Activated CD8-positive, alpha-beta T cell treated with anti-CD3 and anti-CD28 coated beads for 36 hours (primary cell): ENCODE results near the gene TCN1. TPM values are rescaled to one million over a fixed set of nuclear protein-coding genes. Genes with fewer than 3 reads are reported as not detected.

ENCODE experiments used
- ATAC-seq: fragments of 200-7000 bp; cut with Tn5 transposase; one replicate; pipeline ENCODE4 v1.10.0; 2021; ENCODE audit warnings: mild to moderate bottlenecking, moderate library complexity
- CTCF ChIA-PET: fragments of 350-600 bp; sonication (Branson Sonifier 250); formaldehyde crosslinking; loops from one replicate; lab custom pipeline; 2021; ENCODE audit warnings: antibody characterized with exemption; lab: Charles Lee
- POLR2A ChIA-PET: fragments of 350-600 bp; sonication (Branson Sonifier 250); formaldehyde crosslinking; loops from one replicate; lab custom pipeline; 2021; ENCODE audit warnings: antibody characterized with exemption; lab: Charles Lee
- DNase-seq: peaks from one replicate; pipeline ENCODE4 v3.0.0-alpha.2; 2020
- H3K27ac Mint-ChIP-seq: one replicate; pipeline ENCODE4 v1.8.0; 2021; ENCODE audit warnings: mild to moderate bottlenecking, mixed read lengths
- H3K27me3 Mint-ChIP-seq: one replicate; pipeline ENCODE4 v1.8.0; 2021; ENCODE audit warnings: mixed read lengths
- H3K36me3 Mint-ChIP-seq: one replicate; pipeline ENCODE4 v1.8.0; 2021; ENCODE audit warnings: low read depth, mixed read lengths
- H3K4me1 Mint-ChIP-seq: one replicate; pipeline ENCODE4 v1.8.0; 2021; ENCODE audit warnings: low read depth, mixed read lengths
- H3K4me3 Mint-ChIP-seq: one replicate; pipeline ENCODE4 v1.8.0; 2021; ENCODE audit warnings: mild to moderate bottlenecking, moderate library complexity, mixed read lengths
- H3K9me3 Mint-ChIP-seq: one replicate; pipeline ENCODE4 v1.8.0; 2021; ENCODE audit warnings: mixed read lengths
- CTCF ChIP-seq: fragments of 200-600 bp; IDR thresholded peaks from one replicate; pipeline ENCODE4 v1.8.0; 2022; ENCODE audit warnings: antibody characterized with exemption, mild to moderate bottlenecking
- intact Hi-C: fragments of 100-400 bp; cut with micrococcal nuclease; formaldehyde crosslinking; loops from one replicate; pipeline ENCODE4 v1.10.0; 2022
- total RNA-seq, 2 experiments: library from RNA; stranded (reverse); gene quantifications; one replicate each; pipeline ENCODE4 v1.2.3, GENCODE V29; 2021

Gene TCN1
- total RNA-seq, 2 experiments from 2014 or later = not detected

DNA sequence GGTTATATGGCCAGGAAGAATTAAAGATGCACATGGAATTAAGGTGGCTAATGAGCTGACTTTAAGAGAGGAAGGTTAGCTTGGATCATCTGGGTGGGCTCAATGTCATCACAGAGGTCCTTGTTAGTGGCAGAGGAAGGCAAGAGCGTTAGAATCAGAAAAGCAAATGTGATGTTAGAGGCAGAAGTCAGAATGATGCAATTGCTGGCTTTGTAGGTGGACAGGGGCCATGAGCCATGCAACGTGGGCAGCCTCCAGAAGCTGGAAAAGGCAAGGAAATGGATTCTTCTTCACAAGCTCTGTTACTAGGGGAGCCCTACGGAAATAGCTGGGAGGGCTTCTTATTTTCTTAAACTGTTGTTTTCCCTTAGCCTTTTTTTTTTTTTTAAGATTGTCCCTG is 18.7 kb downstream of the TCN1 start:
- no peak overlapping the region for H3K4me3 Mint-ChIP-seq
- no peaks in the 10 kb centered on the region for H3K27me3 Mint-ChIP-seq
- no peaks in the 10 kb centered on the region for H3K36me3 Mint-ChIP-seq
- H3K27ac Mint-ChIP-seq = no peak overlapping the region
- H3K9me3 Mint-ChIP-seq = no peaks in the 10 kb centered on the region
- H3K4me1 Mint-ChIP-seq = no peaks in the 10 kb centered on the region
- DNase-seq (no peak), ATAC-seq (no peak)
- CTCF ChIA-PET = no interaction called here
- TF ChIP-seq CTCF = no peak
- POLR2A ChIA-PET = no interaction called here
- intact Hi-C loops = no loop called here

DNA sequence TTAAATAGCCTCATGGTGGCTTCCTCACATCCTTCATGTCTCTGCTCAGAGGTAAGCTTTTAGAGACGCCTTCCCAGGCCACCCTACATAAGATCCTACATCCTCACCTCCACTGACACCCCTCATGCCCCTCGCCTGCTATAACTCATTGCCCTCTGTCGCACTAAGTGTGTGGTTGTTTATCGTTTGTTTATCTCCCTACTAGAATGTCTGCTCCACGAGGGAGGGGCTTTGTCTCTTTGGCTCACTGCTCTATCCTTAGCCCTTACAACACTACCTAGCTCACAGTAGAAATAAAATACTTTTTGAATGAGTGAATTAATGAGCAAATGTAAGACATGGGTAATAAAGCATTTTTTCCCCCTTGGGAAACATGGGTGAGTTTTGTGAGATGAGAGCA is 19.7 kb downstream of the TCN1 start:
- TF ChIP-seq CTCF = no peak
- H3K4me3 Mint-ChIP-seq = no peak overlapping the region
- intact Hi-C loops = no loop called here
- DNase-seq (no peak), ATAC-seq (no peak)
- ChIA-PET POLR2A (no interaction called here), CTCF (no interaction called here)
- no peaks in the 10 kb centered on the region for H3K4me1 Mint-ChIP-seq
- H3K9me3 Mint-ChIP-seq = no peaks in the 10 kb centered on the region
- no peaks in the 10 kb centered on the region for H3K27me3 Mint-ChIP-seq
- H3K36me3 Mint-ChIP-seq = no peaks in the 10 kb centered on the region
- no peak overlapping the region for H3K27ac Mint-ChIP-seq

GRCh38 chr11:59845399-59845798 is 20.9 kb downstream of the TCN1 start, which contains the start of gene CBLIF:
TSS of gene CBLIF (minus strand) at chr11:59845499. CDS start at chr11:59845453, 46 bp downstream.
- no peaks in the 10 kb centered on the region for H3K36me3 Mint-ChIP-seq
- H3K27ac Mint-ChIP-seq = no peak within 1 kb of the TSS
- intact Hi-C loops = no loop called here
- CTCF ChIA-PET = no interaction called here
- POLR2A ChIA-PET = no interaction called here
- H3K4me1 Mint-ChIP-seq = no peaks in the 10 kb centered on the region
- no peaks in the 10 kb centered on the region for H3K27me3 Mint-ChIP-seq
- H3K9me3 Mint-ChIP-seq = no peaks in the 10 kb centered on the region
- no peak for TF ChIP-seq CTCF
- no peak for ATAC-seq
- no peak within 1 kb of the TSS for H3K4me3 Mint-ChIP-seq
- DNase-seq = no peak

DNA sequence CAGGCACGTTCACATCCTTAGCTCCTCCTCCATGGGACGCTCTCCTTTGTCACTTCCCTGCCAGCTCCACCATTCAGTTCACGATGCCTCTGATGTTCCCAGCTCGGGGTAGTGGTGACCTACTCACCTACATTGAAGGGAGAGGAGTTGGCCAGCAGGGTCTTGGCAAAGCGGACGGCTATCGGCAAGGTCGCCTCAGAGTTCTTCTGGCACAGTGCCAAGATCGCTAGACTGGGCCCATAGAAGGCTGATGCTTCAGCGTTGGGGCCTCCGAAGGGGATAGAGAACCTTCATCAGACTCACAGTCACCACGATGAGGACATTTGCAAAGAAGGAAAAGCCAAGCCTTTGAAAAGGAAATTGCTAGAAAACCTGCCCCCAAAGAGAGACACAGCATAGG is 24.0 kb downstream of the TCN1 start:
- intact Hi-C loops = no loop called here
- no peak for TF ChIP-seq CTCF
- no peaks in the 10 kb centered on the region for H3K4me1 Mint-ChIP-seq
- DNase-seq = no peak
- H3K27me3 Mint-ChIP-seq = peaks cover 3% of the 10 kb centered on the region
- H3K4me3 Mint-ChIP-seq = no peak overlapping the region
- no peak for ATAC-seq
- H3K9me3 Mint-ChIP-seq = no peaks in the 10 kb centered on the region
- ChIA-PET POLR2A (no interaction called here), CTCF (no interaction called here)
- H3K27ac Mint-ChIP-seq = no peak overlapping the region
- no peaks in the 10 kb centered on the region for H3K36me3 Mint-ChIP-seq

GRCh38 chr11:59841514-59841913 is 24.8 kb downstream of the TCN1 start:
- ChIA-PET CTCF (no interaction called here), POLR2A (no interaction called here)
- H3K4me1 Mint-ChIP-seq = no peaks in the 10 kb centered on the region
- no peak overlapping the region for H3K4me3 Mint-ChIP-seq
- no peak overlapping the region for H3K27ac Mint-ChIP-seq
- no peak for TF ChIP-seq CTCF
- intact Hi-C loops = no loop called here
- DNase-seq (no peak), ATAC-seq (no peak)
- H3K36me3 Mint-ChIP-seq = no peaks in the 10 kb centered on the region
- H3K9me3 Mint-ChIP-seq = no peaks in the 10 kb centered on the region
- peaks cover 3% of the 10 kb centered on the region for H3K27me3 Mint-ChIP-seq
